ENCODE measurements around the gene SYNE1.

Gene SYNE1

GRCh38 chr6:152290693-152291092 is 346.5 kb downstream of the SYNE1 start:
- in situ Hi-C loops (cut with HindIII; ENCODE audit: low sequenced_read_pairs) = no loop called here
- DNase-seq (ENCODE audit: low read depth) = no peak
- H3K4me3 ChIP-seq (ENCODE audit: low read depth, low read length) = no peak overlapping the region
- no peak for TF ChIP-seq CTCF (IDR thresholded peaks at IDR 0.05; ENCODE audit: low read depth, low read length, missing control alignments)

- no peak overlapping the region for H3K4me3 ChIP-seq (ENCODE audit: low read depth, low read length)
- in situ Hi-C loops (cut with HindIII; ENCODE audit: low sequenced_read_pairs) = no loop called here
- TF ChIP-seq CTCF (IDR thresholded peaks at IDR 0.05; ENCODE audit: low read depth, low read length, missing control alignments) = no peak
- no peak for DNase-seq (ENCODE audit: low read depth)
Observed at GRCh38 chr6:152277826-152278329, 359.3 kb downstream of the SYNE1 start.

GRCh38 chr6:152273638-152274037 is 363.5 kb downstream of the SYNE1 start:
- no peak for TF ChIP-seq CTCF (IDR thresholded peaks at IDR 0.05; ENCODE audit: low read depth, low read length, missing control alignments)
- no peak for DNase-seq (ENCODE audit: low read depth)
- H3K4me3 ChIP-seq (ENCODE audit: low read depth, low read length) = no peak overlapping the region
- in situ Hi-C loops (cut with HindIII; ENCODE audit: low sequenced_read_pairs) = no loop called here

- no peak for DNase-seq (ENCODE audit: low read depth)
- in situ Hi-C loops (cut with HindIII; ENCODE audit: low sequenced_read_pairs) = no loop called here
- TF ChIP-seq CTCF (IDR thresholded peaks at IDR 0.05; ENCODE audit: low read depth, low read length, missing control alignments) = no peak
- H3K4me3 ChIP-seq (ENCODE audit: low read depth, low read length) = no peak overlapping the region
Observed at GRCh38 chr6:152273002-152273401, 364.2 kb downstream of the SYNE1 start.

GRCh38 chr6:152272486-152272885 is 364.7 kb downstream of the SYNE1 start:
- H3K4me3 ChIP-seq (ENCODE audit: low read depth, low read length) = no peak overlapping the region
- in situ Hi-C loops (cut with HindIII; ENCODE audit: low sequenced_read_pairs) = no loop called here
- DNase-seq (ENCODE audit: low read depth) = no peak
- TF ChIP-seq CTCF (IDR thresholded peaks at IDR 0.05; ENCODE audit: low read depth, low read length, missing control alignments) = no peak

GRCh38 chr6:152271776-152272464 is 365.2 kb downstream of the SYNE1 start:
- in situ Hi-C loops (cut with HindIII; ENCODE audit: low sequenced_read_pairs) = no loop called here
- TF ChIP-seq CTCF (IDR thresholded peaks at IDR 0.05; ENCODE audit: low read depth, low read length, missing control alignments) = no peak
- DNase-seq (ENCODE audit: low read depth) = peak; percentile 86
- no peak overlapping the region for H3K4me3 ChIP-seq (ENCODE audit: low read depth, low read length)
